Heart left ventricle (tissue), 16 donors: ENCODE data around the gene TATDN2. TPM values are rescaled to one million over a fixed set of nuclear protein-coding genes. Genes with fewer than 3 reads are reported as not detected.

ENCODE experiments used
- ATAC-seq, 4 donors: fragments of 200-7000 bp; cut with Tn5 transposase; one replicate each; pipeline ENCODE4 v1.9.1; 2020 to 2022; ENCODE audit warnings: moderate library complexity in 4 of 4, mild to moderate bottlenecking in 3 of 4, moderate number of reproducible peaks in 1 of 4
- DNase-seq, 5 donors: peaks; one replicate each; pipeline ENCODE4 v3.0.0-alpha.2; 2020
- H3K27ac ChIP-seq, 12 donors: fragments of 200-600 bp; sonication (generic) in 4 of 12; one replicate each; pipeline versions ENCODE4 v1.5.0 to v1.8.0; 2016 to 2022; ENCODE audit warnings: mild to moderate bottlenecking in 2 of 12
- H3K27me3 ChIP-seq, 9 donors: fragments of 200-600 bp; sonication (generic) in 2 of 9; one replicate each; pipeline versions ENCODE4 v1.5.1 to v1.8.0; 2016 to 2022; ENCODE audit warnings: mild to moderate bottlenecking in 3 of 9
- H3K36me3 ChIP-seq, 9 donors: fragments of 200-600 bp; sonication (generic) in 2 of 9; one replicate each; pipeline versions ENCODE4 v1.5.0 to v1.8.0; 2018 to 2022; ENCODE audit warnings: mild to moderate bottlenecking in 2 of 9
- H3K4me1 ChIP-seq, 12 donors: fragments of 200-600 bp; sonication (generic) in 4 of 12; one replicate each; pipeline versions ENCODE4 v1.5.0 to v1.8.0; 2016 to 2022; ENCODE audit warnings: mild to moderate bottlenecking in 3 of 12
- H3K4me3 ChIP-seq, 12 donors: fragments of 200-600 bp; sonication (generic) in 4 of 12; one replicate each; pipeline versions ENCODE4 v1.5.0 to v1.8.0; 2017 to 2022; ENCODE audit warnings: mild to moderate bottlenecking in 9 of 12, moderate library complexity in 4 of 12
- H3K9me3 ChIP-seq, 12 donors: fragments of 200-600 bp; sonication (generic) in 4 of 12; one replicate each; pipeline versions ENCODE4 v1.5.0 to v1.8.0; 2016 to 2022; ENCODE audit warnings: mild to moderate bottlenecking in 1 of 12
- POLR2A ChIP-seq, 2 donors: fragments of 450-650 bp; IDR thresholded peaks; one replicate each; pipeline ENCODE4 v1.6.1; 2017; ENCODE audit warnings: antibody characterized with exemption in 2 of 2, mild to moderate bottlenecking in 2 of 2, moderate library complexity in 2 of 2
- WGBS, 4 donors: extraction: QIAGEN DNeasy Blood & Tissue Kit in 2 of 4; methylation state at CpG; one replicate each; pipeline versions ENCODE4 v1.1.5 to v1.1.7; 2013 to 2018; 5-methylcytosine and 5-hydroxymethylcytosine counted together
- intact Hi-C, 10 donors: fragments of 100-400 bp; cut with DNase I; formaldehyde crosslinking; loops; one replicate each; pipeline versions ENCODE4 v1.11.1 to v1.14.2; 2022
- polyA plus RNA-seq, 2 donors: library from polyadenylated mRNA; stranded (reverse); fragments of 200-250 nt; gene quantifications; one replicate each; pipeline ENCODE4 v1.2.3, GENCODE V29; 2013
- total RNA-seq, 9 donors: library from RNA; depleted of rRNA in 2 of 9; stranded (reverse); fragments of >200 nt in 2 of 9; fragmentation: NEBNext Ultra II Directional in 3 of 9; extraction: Animal tissue kit (Norgen Biotek cat#: 25700) in 3 of 9; gene quantifications; one replicate each; pipeline versions ENCODE4 v1.1.0 to v1.2.4, GENCODE V29; 2016 to 2023
- TF ChIP-seq, protein P1 (sequence below), 12 donors: fragments of 200-600 bp; sonication (generic) in 4 of 12; IDR thresholded peaks; one replicate each; pipeline versions ENCODE4 v1.5.0 to v1.8.0; 2018 to 2022; ENCODE audit warnings: antibody characterized with exemption in 12 of 12, mild to moderate bottlenecking in 5 of 12
- donor health status: ischemic (EF 13 %, LVEDD 7.1; RV severe dilation, severe dysfunction).
- donor health status: healthy with polysubstance abuse.
- donor health status: DM: no; HTN: yes; CAD: no.
- donor health status: DM: no; HTN: no; CAD: no.
- donor health status: ischemic (EF 25% LVEDD 6.9; RV normal size, moderate dysfunction).
- donor health status: ischemic (EF 25% LVEDD 5.7; RV mildly dilated, moderate dysfunction).
- donor health status: healthy.
- donor health status: DM: yes; HTN: yes; CAD: no.
- donor health status: ischemic (EF 35%, LVEDD 5.7; RV mildly dilated, moderate dysfunction).
- donor health status: nonischemic (EF 11% LVEDD 7.7; RV severe dilation, severe dysfunction).
- donor health status: DM: yes; HTN: yes; CAD: no.
- donor health status: PGD.
- donor health status: ischemic (EF 29% LVEDD 5.4; RV normal size, mild dysfunction).
- donor health status: nonischemic (EF 23%, LVEDD 6.1; RV moderate dilation, normal function).

TATDN2 gene
- total and polyA plus RNA-seq, 11 donors, result 8.6 to 31.6 (median 16.8) TPM

DNA sequence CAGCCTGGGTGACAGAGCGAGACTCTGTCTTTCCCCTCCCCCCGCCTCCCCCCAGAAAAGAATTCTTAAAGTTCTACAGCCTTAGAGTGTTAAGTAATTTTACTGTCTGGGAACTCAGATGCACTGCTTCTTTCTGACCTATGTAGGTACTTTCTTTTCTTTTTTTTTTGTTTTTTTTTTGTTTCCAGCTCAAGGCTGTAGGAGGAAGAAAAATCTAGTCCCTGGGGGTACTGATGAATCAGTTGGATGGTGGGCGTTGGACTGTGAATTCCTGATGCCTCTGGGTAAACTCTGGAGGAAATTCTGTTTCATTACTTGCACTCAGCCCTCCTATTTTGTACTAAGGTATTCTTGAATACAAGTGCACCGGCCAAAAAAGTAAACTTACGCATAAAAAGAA, 33.7 kb downstream of the TATDN2 start:
- DNase-seq, result no peak
- 73 to 83% (median 76%) methylated on average over 5 of the region's 5 CpGs for WGBS, 4 donors

DNA sequence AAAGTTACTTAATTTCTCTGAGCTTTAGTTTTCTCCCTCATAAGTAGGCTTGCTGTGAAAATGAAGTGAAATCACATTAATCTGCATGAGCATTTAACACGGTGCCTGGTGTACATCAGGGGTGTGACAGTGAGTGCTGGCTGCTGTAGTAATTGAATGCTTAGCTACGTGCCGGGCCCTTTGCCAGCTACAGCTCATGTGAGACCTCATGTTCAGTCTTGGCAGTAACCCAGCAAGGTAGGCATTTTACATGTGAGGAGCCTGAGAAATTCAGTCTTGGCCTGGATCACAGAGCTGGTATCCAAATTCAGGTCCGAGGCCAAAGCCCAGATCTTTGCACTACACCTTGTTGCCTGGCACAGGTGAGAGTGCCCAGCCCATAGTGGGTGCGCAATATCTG, 35.4 kb downstream of the TATDN2 start:
- Histone ChIP-seq H3K36me3 (peaks cover 0 to 90% (median 54%) of the 10 kb centered on the region in 9 donors), H3K4me1 (peaks cover 0 to 23% (median 2%) of the 10 kb centered on the region in 12 donors), H3K4me3 (no peak overlapping the region), H3K27me3 (no peaks in the 10 kb centered on the region), H3K27ac (no peak overlapping the region), H3K9me3 (no peaks in the 10 kb centered on the region)
- WGBS, 4 donors, result 49 to 81% (median 57%) methylated on average over 5 of the region's 5 CpGs
- ATAC-seq (peak in 2 of 4 donors; percentile 42 to 56), DNase-seq (peak in 3 of 5 donors; percentile 30 to 68 (median 34))
- TF ChIP-seq, protein P1, sequence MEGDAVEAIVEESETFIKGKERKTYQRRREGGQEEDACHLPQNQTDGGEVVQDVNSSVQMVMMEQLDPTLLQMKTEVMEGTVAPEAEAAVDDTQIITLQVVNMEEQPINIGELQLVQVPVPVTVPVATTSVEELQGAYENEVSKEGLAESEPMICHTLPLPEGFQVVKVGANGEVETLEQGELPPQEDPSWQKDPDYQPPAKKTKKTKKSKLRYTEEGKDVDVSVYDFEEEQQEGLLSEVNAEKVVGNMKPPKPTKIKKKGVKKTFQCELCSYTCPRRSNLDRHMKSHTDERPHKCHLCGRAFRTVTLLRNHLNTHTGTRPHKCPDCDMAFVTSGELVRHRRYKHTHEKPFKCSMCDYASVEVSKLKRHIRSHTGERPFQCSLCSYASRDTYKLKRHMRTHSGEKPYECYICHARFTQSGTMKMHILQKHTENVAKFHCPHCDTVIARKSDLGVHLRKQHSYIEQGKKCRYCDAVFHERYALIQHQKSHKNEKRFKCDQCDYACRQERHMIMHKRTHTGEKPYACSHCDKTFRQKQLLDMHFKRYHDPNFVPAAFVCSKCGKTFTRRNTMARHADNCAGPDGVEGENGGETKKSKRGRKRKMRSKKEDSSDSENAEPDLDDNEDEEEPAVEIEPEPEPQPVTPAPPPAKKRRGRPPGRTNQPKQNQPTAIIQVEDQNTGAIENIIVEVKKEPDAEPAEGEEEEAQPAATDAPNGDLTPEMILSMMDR (IDR thresholded peaks at IDR 0.05), result no peak
- TF ChIP-seq POLR2A (IDR thresholded peaks at IDR 0.05), result no peak
- intact Hi-C loops, result no loop called here

More for the DNA sequence above, 33.7 kb downstream of the TATDN2 start:
- intact Hi-C loops, result no loop called here
- ATAC-seq, result peak in 1 of 4 donors; percentile 68
- Histone ChIP-seq H3K4me1 (peaks cover 0 to 23% (median 2%) of the 10 kb centered on the region in 12 donors), H3K27ac (no peak overlapping the region), H3K36me3 (peaks cover 0 to 91% (median 53%) of the 10 kb centered on the region in 9 donors), H3K27me3 (no peaks in the 10 kb centered on the region), H3K4me3 (no peak overlapping the region), H3K9me3 (no peaks in the 10 kb centered on the region)
- TF ChIP-seq, protein P1 (IDR thresholded peaks at IDR 0.05), result no peak
- TF ChIP-seq POLR2A (IDR thresholded peaks at IDR 0.05), result no peak

DNA sequence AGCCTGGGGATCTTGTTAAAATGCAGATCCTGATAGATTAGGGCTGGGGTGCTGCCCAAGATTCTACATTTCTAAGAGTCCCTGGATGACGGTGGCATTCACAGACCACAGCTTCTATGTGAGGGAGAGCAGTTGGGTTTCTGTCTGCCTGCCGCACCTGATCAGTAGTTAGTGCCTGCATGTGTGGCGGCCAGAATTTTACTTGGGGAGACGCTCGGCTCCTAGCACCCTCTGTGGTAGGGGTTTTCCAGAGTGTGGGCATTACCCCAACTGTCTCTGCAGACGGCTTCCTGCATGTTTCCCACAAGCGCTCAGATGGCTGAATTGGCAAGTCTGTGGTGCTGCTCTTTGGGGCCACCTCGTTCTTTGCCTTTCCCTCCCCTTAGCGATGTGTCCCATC, 36.2 kb downstream of the TATDN2 start:
- no peak overlapping the region for H3K4me3 ChIP-seq
- WGBS, 4 donors, result 88 to 95% (median 91%) methylated on average over 7 to 9 of the region's 9 CpGs
- no peaks in the 10 kb centered on the region for H3K27me3 ChIP-seq
- intact Hi-C loops, result no loop called here
- H3K27ac ChIP-seq, result no peak overlapping the region
- TF ChIP-seq POLR2A (IDR thresholded peaks at IDR 0.05), result no peak
- TF ChIP-seq, protein P1 (IDR thresholded peaks at IDR 0.05), result no peak
- peaks cover 0 to 90% (median 52%) of the 10 kb centered on the region in 9 donors for H3K36me3 ChIP-seq
- DNase-seq, result no peak
- no peak for ATAC-seq
- H3K4me1 ChIP-seq, result peaks cover 0 to 23% (median 2%) of the 10 kb centered on the region in 12 donors
- H3K9me3 ChIP-seq, result no peaks in the 10 kb centered on the region

DNA sequence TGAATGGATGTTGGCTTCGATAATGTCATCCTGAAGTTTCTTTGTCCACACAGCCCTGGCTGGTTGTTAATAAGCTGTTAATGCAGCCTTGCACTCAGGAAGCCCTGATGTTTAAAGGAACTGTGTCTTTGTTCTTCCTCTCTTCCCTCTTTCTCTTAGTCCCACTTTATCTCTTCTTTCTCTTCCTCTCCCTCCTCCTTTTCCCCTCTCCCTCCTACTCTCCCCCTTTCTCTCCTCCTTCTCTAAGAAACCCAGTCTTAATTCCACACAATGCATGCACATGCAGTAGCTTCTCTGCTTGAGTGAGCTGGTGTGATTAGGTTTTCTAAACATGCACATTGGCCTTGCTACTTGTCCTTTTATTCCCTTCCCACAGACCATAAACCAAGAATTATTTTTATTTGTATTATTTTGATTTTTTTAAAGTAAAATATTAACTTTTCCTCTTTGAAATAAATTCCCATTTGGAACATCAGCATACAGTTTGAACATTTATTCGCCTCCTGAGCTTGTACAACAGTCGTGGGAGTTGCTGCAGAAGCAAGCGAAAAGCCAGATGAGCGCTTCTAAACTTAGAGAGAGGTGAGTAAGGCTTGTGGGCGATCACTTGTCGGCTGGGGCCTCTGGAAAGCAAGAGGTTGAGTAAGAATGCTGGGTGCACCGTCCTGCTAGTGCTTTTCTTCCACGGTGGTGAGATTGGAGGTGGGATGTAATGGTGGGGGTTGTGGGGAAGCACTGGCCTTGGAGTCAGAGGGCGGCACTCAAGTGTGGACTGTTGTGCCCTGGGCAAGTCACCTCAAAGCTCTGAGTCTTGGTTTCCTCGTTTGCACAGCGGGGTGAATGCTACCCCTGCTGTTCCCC, 37.2 kb downstream of the TATDN2 start:
- H3K27ac ChIP-seq, result no peak overlapping the region
- no peak for TF ChIP-seq POLR2A (IDR thresholded peaks at IDR 0.05)
- TF ChIP-seq, protein P1 (IDR thresholded peaks at IDR 0.05), result no peak
- intact Hi-C loops, result no loop called here
- no peak for ATAC-seq
- 86 to 91% (median 88%) methylated on average over 12 of the region's 12 CpGs for WGBS, 4 donors
- no peak overlapping the region for H3K4me3 ChIP-seq
- no peaks in the 10 kb centered on the region for H3K9me3 ChIP-seq
- peaks cover 0 to 23% (median 2%) of the 10 kb centered on the region in 12 donors for H3K4me1 ChIP-seq
- peaks cover 0 to 80% (median 46%) of the 10 kb centered on the region in 9 donors for H3K36me3 ChIP-seq
- no peak for DNase-seq
- H3K27me3 ChIP-seq, result no peaks in the 10 kb centered on the region
